H1 (cell line): ENCODE measurements around the gene SPOCK3. TPM values are rescaled to one million over a fixed set of nuclear protein-coding genes. Genes with fewer than 3 reads are reported as not detected.

ENCODE experiments used
- CTCF ChIA-PET: fragments of 300-600 bp; sonication (Branson Sonifier 250); formaldehyde crosslinking; loops from one replicate; lab custom pipeline; 2021; ENCODE audit not compliant: partially characterized antibody; lab: Charles Lee
- POLR2A ChIA-PET: fragments of 300-600 bp; sonication (Branson Sonifier 250); formaldehyde crosslinking; loops from one replicate; lab custom pipeline; 2021; ENCODE audit warnings: inconsistent platforms; ENCODE audit not compliant: partially characterized antibody; lab: Charles Lee
- DNase-seq, 2 experiments: peaks; one replicate each; pipeline versions ENCODE4 v3.0.0 to v3.0.0-alpha.2; 2010 to 2022; ENCODE audit warnings: low spot score in 2 of 2, low read depth in 1 of 2, mixed read lengths in 1 of 2
- FAIRE-seq: peaks from 2 replicates; lab custom pipeline; 2011; peaks lifted over from hg19 to GRCh38; lab: Jason Lieb, UNC
- H2AFZ ChIP-seq: 2 replicates; pipeline ENCODE4 v1.8.1; 2012; ENCODE audit warnings: low read length, inconsistent platforms
- H2AK5ac ChIP-seq: 2 replicates; pipeline ENCODE4 v1.6.1; 2013; ENCODE audit warnings: low read depth, low read length
- H2BK120ac ChIP-seq: replicated peaks from 2 replicates; pipeline ENCODE3; 2013; ENCODE audit warnings: low read depth, low read length, inconsistent platforms
- H2BK12ac ChIP-seq: 2 replicates; pipeline ENCODE4 v1.6.1; 2013; ENCODE audit warnings: low read depth, low read length
- H2BK15ac ChIP-seq: 2 replicates; pipeline ENCODE4 v1.6.1; 2013; ENCODE audit warnings: low read length
- H2BK20ac ChIP-seq: 2 replicates; pipeline ENCODE4 v1.6.1; 2013; ENCODE audit warnings: low read length
- H2BK5ac ChIP-seq: 2 replicates; pipeline ENCODE4 v1.6.1; 2013; ENCODE audit warnings: low read depth, low read length
- H3K14ac ChIP-seq: 2 replicates; pipeline ENCODE4 v1.6.1; 2013; ENCODE audit warnings: inconsistent platforms; ENCODE audit not compliant: insufficient read length
- H3K18ac ChIP-seq: 2 replicates; pipeline ENCODE4 v1.6.1; 2013; ENCODE audit warnings: low read length; ENCODE audit errors: extremely low read depth
- H3K23ac ChIP-seq: 2 replicates; pipeline ENCODE4 v1.6.1; 2013; ENCODE audit warnings: inconsistent platforms; ENCODE audit not compliant: insufficient read length
- H3K23me2 ChIP-seq: 2 replicates; pipeline ENCODE4 v1.6.1; 2013; ENCODE audit warnings: low read depth, low read length
- H3K27ac ChIP-seq: 2 replicates; pipeline ENCODE4 v1.6.1; 2011; ENCODE audit warnings: low read depth, low read length, inconsistent platforms
- H3K27me3 ChIP-seq, 4 experiments: replicated peaks in 1 of 4; 1 replicate in 1 of 4; 2 replicates in 3 of 4; pipeline versions ENCODE4 v1.6.1 to v1.8.1; 2011 to 2013; ENCODE audit warnings: low read length in 3 of 4, mild to moderate bottlenecking in 3 of 4, inconsistent platforms in 2 of 4, mixed read lengths in 2 of 4, moderate library complexity in 1 of 4; ENCODE audit not compliant: control insufficient read depth in 3 of 4, insufficient read depth in 3 of 4; ENCODE audit errors: extremely low read depth in 1 of 4
- H3K36me3 ChIP-seq, 4 experiments: 2 replicates each; pipeline versions ENCODE4 v1.6.1 to v1.8.1; 2011 to 2013; ENCODE audit warnings: mild to moderate bottlenecking in 4 of 4, low read length in 3 of 4, moderate library complexity in 2 of 4, control low read depth in 1 of 4, inconsistent platforms in 1 of 4; ENCODE audit not compliant: insufficient read depth in 4 of 4, control insufficient read depth in 2 of 4
- H3K4ac ChIP-seq: replicated peaks from 2 replicates; pipeline ENCODE3; 2013; ENCODE audit warnings: low read length, low read depth, mixed read lengths, inconsistent platforms; ENCODE audit not compliant: insufficient read length
- H3K4me1 ChIP-seq, 4 experiments: replicated peaks in 1 of 4; 1 replicate in 1 of 4; 2 replicates in 3 of 4; pipeline versions ENCODE4 v1.6.1 to v1.8.1; 2011 to 2013; ENCODE audit warnings: low read length in 3 of 4, inconsistent platforms in 2 of 4, mixed read lengths in 1 of 4; ENCODE audit not compliant: insufficient read depth in 4 of 4, control insufficient read depth in 3 of 4
- H3K4me2 ChIP-seq, 2 experiments: 2 replicates each; pipeline versions ENCODE4 v1.6.1 to v1.8.1; 2011 to 2013; ENCODE audit warnings: low read depth in 2 of 2, low read length in 2 of 2, control low read depth in 1 of 2, inconsistent platforms in 1 of 2, mild to moderate bottlenecking in 1 of 2; ENCODE audit not compliant: insufficient read depth in 1 of 2
- H3K4me3 ChIP-seq, 4 experiments: fragments of 200-600, 300-600 bp in 1 of 4; sonication (generic), shearing (Covaris generic), sonication (Bioruptor Twin) in 1 of 4; 2 replicates each; pipeline versions ENCODE4 v1.5.1 to v1.8.1; 2011 to 2016; ENCODE audit warnings: low read length in 4 of 4, low read depth in 3 of 4, control low read depth in 2 of 4, inconsistent platforms in 2 of 4, mild to moderate bottlenecking in 2 of 4, mixed read lengths in 1 of 4, moderate library complexity in 1 of 4; ENCODE audit not compliant: insufficient read depth in 2 of 4; ENCODE audit errors: extremely low read depth in 1 of 4
- H3K56ac ChIP-seq: replicated peaks from 2 replicates; pipeline ENCODE3; 2013; ENCODE audit warnings: low read depth, mild to moderate bottlenecking, mixed read lengths, low read length, inconsistent platforms; ENCODE audit not compliant: insufficient read length
- H3K79me1 ChIP-seq: 2 replicates; pipeline ENCODE4 v1.6.1; 2013; ENCODE audit warnings: low read depth, low read length, control low read depth
- H3K79me2 ChIP-seq, 2 experiments: 2 replicates each; pipeline versions ENCODE4 v1.6.1 to v1.8.1; 2012 to 2013; ENCODE audit warnings: low read length in 2 of 2, mild to moderate bottlenecking in 2 of 2, inconsistent platforms in 1 of 2; ENCODE audit not compliant: insufficient read depth in 2 of 2, control insufficient read depth in 1 of 2
- H3K9ac ChIP-seq, 4 experiments: replicated peaks in 1 of 4; 1 replicate in 1 of 4; 2 replicates in 3 of 4; pipeline versions ENCODE4 v1.6.1 to v1.8.1; 2011 to 2013; ENCODE audit warnings: low read depth in 3 of 4, low read length in 3 of 4, control low read depth in 2 of 4, mild to moderate bottlenecking in 2 of 4, moderate library complexity in 2 of 4, inconsistent platforms in 1 of 4; ENCODE audit errors: extremely low read depth in 1 of 4
- H3K9me3 ChIP-seq, 2 experiments: 2 replicates each; pipeline versions ENCODE4 v1.6.1 to v1.8.1; 2012 to 2013; ENCODE audit warnings: mild to moderate bottlenecking in 2 of 2, moderate library complexity in 2 of 2, control low read depth in 1 of 2, inconsistent platforms in 1 of 2, low read depth in 1 of 2, low read length in 1 of 2, mixed read lengths in 1 of 2; ENCODE audit not compliant: insufficient read depth in 2 of 2
- H4K20me1 ChIP-seq, 2 experiments: replicated peaks in 1 of 2; 2 replicates each; pipeline versions ENCODE3 to v1.8.1; 2011 to 2013; ENCODE audit warnings: inconsistent platforms in 2 of 2, low read length in 2 of 2, mild to moderate bottlenecking in 1 of 2; ENCODE audit not compliant: insufficient read depth in 2 of 2, control insufficient read depth in 1 of 2
- H4K5ac ChIP-seq: 2 replicates; pipeline ENCODE4 v1.6.1; 2013; ENCODE audit warnings: low read length, low read depth, mixed read lengths, inconsistent platforms; ENCODE audit not compliant: insufficient read length
- H4K8ac ChIP-seq: 2 replicates; pipeline ENCODE4 v1.8.0; 2013; ENCODE audit warnings: mild to moderate bottlenecking, moderate library complexity, low read length, inconsistent platforms; ENCODE audit not compliant: insufficient read depth; ENCODE audit errors: extremely low read depth
- H4K91ac ChIP-seq: replicated peaks from 2 replicates; pipeline ENCODE3; 2013; ENCODE audit warnings: low read length, mixed read lengths, inconsistent platforms; ENCODE audit not compliant: insufficient read length
- CHD1 ChIP-seq: IDR thresholded peaks from 2 replicates; pipeline ENCODE4 v1.6.1; 2012; ENCODE audit warnings: low read depth, low read length, improper control_type of control experiment
- CTBP2 ChIP-seq: IDR thresholded peaks from 2 replicates; pipeline ENCODE4 v1.7.0; 2011; ENCODE audit warnings: borderline replicate concordance, mild to moderate bottlenecking, moderate library complexity, mixed read lengths, low read length; ENCODE audit not compliant: insufficient read depth, insufficient read length
- E2F6 ChIP-seq: IDR thresholded peaks from 2 replicates; pipeline ENCODE4 v1.6.1; 2012; ENCODE audit warnings: inconsistent platforms
- EZH2 ChIP-seq: fragments of 200-600 bp; sonication (generic); IDR thresholded peaks from 2 replicates; pipeline ENCODE4 v1.7.1; 2012; ENCODE audit warnings: low read depth, mild to moderate bottlenecking, moderate library complexity, low read length, inconsistent platforms; ENCODE audit not compliant: severe bottlenecking
- NRF1 ChIP-seq: IDR thresholded peaks from 2 replicates; pipeline ENCODE4 v1.6.1; 2011; ENCODE audit warnings: mild to moderate bottlenecking, low read depth, low read length, improper control_type of control experiment
- PHF8 ChIP-seq: fragments of 200-600 bp; sonication (generic); conservative IDR thresholded peaks from 2 replicates; pipeline ENCODE4 v1.7.1; 2012; ENCODE audit warnings: low read depth, mild to moderate bottlenecking, inconsistent platforms, low read length, moderate library complexity
- SP2 ChIP-seq: IDR thresholded peaks from 2 replicates; pipeline ENCODE4 v1.6.1; 2012; ENCODE audit warnings: mild to moderate bottlenecking, low read length, inconsistent platforms
- WGBS, 2 experiments: shearing (Covaris generic) in 1 of 2; methylation state at CpG; one replicate each; pipeline versions ENCODE4 v1.1.6 to v1.1.7; 2013 to 2015; ENCODE audit warnings: low lambda C conversion rate in 2 of 2, mixed read lengths in 2 of 2, inconsistent platforms in 1 of 2, low coverage in 1 of 2, missing lambda C conversion rate in 1 of 2; ENCODE audit not compliant: insufficient replicate concordance in 2 of 2, insufficient coverage in 1 of 2, insufficient read length in 1 of 2; ENCODE audit errors: extremely low coverage in 1 of 2, missing lambda C conversion rate in 1 of 2; 5-methylcytosine and 5-hydroxymethylcytosine counted together
- polyA plus RNA-seq, 7 experiments: library from polyadenylated mRNA; depleted of rRNA in 3 of 7; stranded (reverse) in 5 of 7; unstranded in 2 of 7; fragments of >200 nt in 5 of 7; fragments of 200-250 nt in 2 of 7; gene quantifications; 1 replicate in 5 of 7; 2 replicates in 1 of 7; 4 replicates in 1 of 7; pipeline versions ENCODE4 v1.2.1 to v1.2.3, GENCODE V29; 2011 to 2013; ENCODE audit warnings: missing spikeins in 2 of 7, mixed read lengths in 2 of 7
- total RNA-seq: library from RNA; stranded (reverse); fragmentation: NEBNext Ultra II Directional; extraction: Animal tissue kit (Norgen Biotek cat#: 25700); gene quantifications from 2 replicates; pipeline ENCODE4 v1.2.1, GENCODE V29; 2021

SPOCK3 gene
- total and polyA plus RNA-seq, 2 of the 8 experiments (the other 6 are each of a cell fraction or from before 2014, with no cell fraction given) = 0.14 to 0.60 TPM

DNA sequence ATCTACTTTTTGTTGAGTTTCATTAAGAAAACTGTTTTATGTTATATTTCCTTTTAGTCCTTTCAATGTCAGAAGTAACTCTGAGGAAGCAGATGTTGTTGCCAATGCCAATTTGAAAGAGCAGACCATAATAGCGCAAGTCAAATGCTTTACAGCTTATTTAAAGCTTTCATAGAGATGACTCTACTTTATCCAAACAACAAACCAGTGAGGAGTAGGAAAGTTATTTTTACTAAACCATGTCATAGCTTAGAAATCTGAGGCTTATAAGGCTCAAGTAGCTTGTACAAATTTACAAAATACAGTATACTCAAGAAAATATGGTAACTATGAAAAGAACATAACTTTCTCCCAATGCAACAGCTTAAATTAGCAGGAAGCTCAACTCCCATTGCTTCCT is 40.1 kb upstream of the SPOCK3 start:
- DNase-seq = no peak
- Histone ChIP-seq H4K5ac (no peak overlapping the region), H3K56ac (no peak overlapping the region), H4K91ac (no peak overlapping the region), H2BK5ac (no peak overlapping the region), H3K4me2 (no peak overlapping the region), H3K4me1 (no peaks in the 10 kb centered on the region), H4K20me1 (no peaks in the 10 kb centered on the region), H2AK5ac (no peak overlapping the region), H4K8ac (no peak overlapping the region), H2BK12ac (no peak overlapping the region), H3K14ac (no peak overlapping the region), H3K79me2 (no peaks in the 10 kb centered on the region), H3K27me3 (no peaks in the 10 kb centered on the region), H3K23ac (no peak overlapping the region), H2BK20ac (no peak overlapping the region), H3K9ac (no peak overlapping the region), H2BK120ac (no peak overlapping the region), H3K27ac (no peak overlapping the region), H3K18ac (no peak overlapping the region), H2BK15ac (no peak overlapping the region), H2AFZ (no peak overlapping the region), H3K36me3 (no peaks in the 10 kb centered on the region), H3K9me3 (no peaks in the 10 kb centered on the region), H3K4ac (no peak overlapping the region), H3K79me1 (no peaks in the 10 kb centered on the region), H3K23me2 (no peaks in the 10 kb centered on the region), H3K4me3 (no peak overlapping the region)
- no peak for FAIRE-seq
- ChIA-PET POLR2A (no interaction called here), CTCF (interaction anchor here (0.7 to 1.0 kb wide), 3 partner anchors 40 to 950 kb away, joined by 3 read pairs; partner anchors contain the start of gene SPOCK3)
- WGBS, 2 experiments = 94% methylated on average over 1 of the region's 1 CpG; no CpG with 5 or more reads in 1 of the 2 experiments
- TF ChIP-seq PHF8 = no peak
- TF ChIP-seq CTBP2 = no peak
- TF ChIP-seq E2F6 = no peak
- no peak for TF ChIP-seq SP2
- no peak for TF ChIP-seq CHD1
- TF ChIP-seq EZH2 = no peak
- TF ChIP-seq NRF1 = no peak
